ENCODE results near the gene CACNA2D1.

CACNA2D1 gene

DNA sequence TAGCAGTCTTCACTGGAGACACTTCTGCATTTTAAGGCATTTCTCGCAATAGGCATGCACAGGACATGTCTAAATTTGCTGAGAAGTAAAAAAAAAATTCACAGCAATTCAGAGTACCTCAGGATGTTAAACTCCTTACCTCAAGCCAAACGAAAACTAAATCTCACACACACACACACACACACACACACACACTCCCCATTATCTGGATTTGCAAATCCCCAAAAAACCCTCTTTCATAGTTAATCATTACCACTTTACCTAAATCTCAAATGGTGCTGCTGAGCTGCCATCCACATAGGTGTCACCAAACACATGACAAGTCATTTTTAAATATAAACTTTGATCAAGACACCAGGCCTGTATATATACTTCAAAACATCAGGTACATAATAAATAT is 31.8 kb downstream of the CACNA2D1 start:
- no peak for TF ChIP-seq CTCF (IDR thresholded peaks at IDR 0.05; ENCODE audit: low read depth, low read length, missing control alignments)
- DNase-seq (ENCODE audit: extremely low read depth, low read depth): no peak
- no peak overlapping the region for H3K4me3 ChIP-seq (replicated peaks; ENCODE audit: low read depth, low read length)

DNA sequence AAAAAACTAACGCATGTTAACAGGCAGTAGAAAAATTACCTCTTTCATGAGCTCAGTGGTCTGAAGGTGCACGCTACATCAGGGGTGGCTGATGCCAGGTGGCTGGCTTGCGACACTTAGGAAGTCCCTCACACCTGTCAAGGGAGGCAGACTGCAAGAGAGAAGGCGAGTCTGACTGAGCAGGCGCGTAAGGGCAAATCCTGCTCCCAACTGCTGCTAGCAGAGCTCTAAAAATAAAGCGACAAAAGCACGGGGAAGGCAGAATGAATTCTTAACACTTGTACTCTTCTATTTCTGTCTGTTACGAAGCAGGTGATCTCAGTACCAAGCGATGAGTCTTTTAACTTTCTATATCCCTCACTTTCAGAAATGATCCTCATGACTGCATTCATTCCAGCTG is 33.1 kb downstream of the CACNA2D1 start:
- H3K4me3 ChIP-seq (replicated peaks; ENCODE audit: low read depth, low read length): no peak overlapping the region
- TF ChIP-seq CTCF (IDR thresholded peaks at IDR 0.05; ENCODE audit: low read depth, low read length, missing control alignments): no peak
- no peak for DNase-seq (ENCODE audit: extremely low read depth, low read depth)

DNA sequence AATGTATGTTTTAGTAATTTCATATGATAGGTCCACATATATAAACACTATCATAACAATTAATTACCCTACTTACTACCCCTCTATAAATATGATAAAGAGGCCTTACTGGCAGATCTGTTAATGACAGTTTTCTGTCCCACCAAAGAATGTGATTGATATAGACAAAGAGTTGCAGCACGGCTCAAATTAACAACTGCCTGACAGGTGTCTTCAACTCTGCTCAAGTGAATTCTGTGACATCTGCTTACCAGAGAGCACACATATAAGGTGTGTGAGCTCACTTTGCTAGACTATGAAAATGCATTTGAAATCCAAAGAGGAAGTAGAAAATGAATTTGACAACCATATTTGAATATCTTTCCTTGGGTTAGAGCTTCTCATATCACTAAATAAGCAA is 36.6 kb downstream of the CACNA2D1 start:
- no peak overlapping the region for H3K4me3 ChIP-seq (replicated peaks; ENCODE audit: low read depth, low read length)
- DNase-seq (ENCODE audit: extremely low read depth, low read depth): no peak
- no peak for TF ChIP-seq CTCF (IDR thresholded peaks at IDR 0.05; ENCODE audit: low read depth, low read length, missing control alignments)

DNA sequence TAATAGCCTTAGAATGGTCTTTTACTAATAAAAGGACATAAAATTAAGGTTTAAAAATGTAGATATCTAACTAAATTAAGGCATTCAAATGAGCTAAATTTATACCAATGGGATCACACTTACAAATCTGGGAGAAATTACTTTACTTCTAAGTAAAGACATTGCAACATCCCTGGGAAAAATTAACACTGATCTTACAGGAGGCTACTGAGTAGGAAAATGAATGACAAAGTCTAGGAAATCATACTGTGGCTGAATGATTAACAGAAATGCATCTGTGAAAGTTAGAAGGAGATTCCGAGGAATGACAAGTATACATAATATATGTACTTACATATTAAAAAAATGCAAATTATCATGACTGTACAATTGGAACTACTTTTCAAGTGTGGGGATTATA is 38.3 kb downstream of the CACNA2D1 start:
- TF ChIP-seq CTCF (IDR thresholded peaks at IDR 0.05; ENCODE audit: low read depth, low read length, missing control alignments): no peak
- no peak for DNase-seq (ENCODE audit: extremely low read depth, low read depth)

DNA sequence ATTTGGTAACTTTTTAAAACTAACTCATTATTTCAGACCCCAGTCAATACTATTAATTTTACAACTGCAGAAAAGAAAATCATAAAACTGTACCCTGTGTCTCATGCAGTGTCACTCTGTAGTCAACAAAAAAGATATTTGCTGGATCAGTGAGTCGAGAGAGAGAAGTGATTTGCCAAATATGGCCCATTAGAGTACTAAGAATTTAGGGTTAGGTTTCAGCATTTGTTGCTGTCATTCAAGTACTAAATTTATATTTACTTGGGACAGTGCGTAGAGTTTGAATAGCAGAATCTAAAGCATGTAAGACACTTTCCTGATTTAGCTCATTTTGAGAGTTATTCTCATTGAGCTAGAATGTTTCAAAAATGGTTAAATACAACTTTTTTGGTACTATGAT is 38.9 kb downstream of the CACNA2D1 start:
- no peak overlapping the region for H3K4me3 ChIP-seq (replicated peaks; ENCODE audit: low read depth, low read length)
- DNase-seq (ENCODE audit: extremely low read depth, low read depth): no peak
- no peak for TF ChIP-seq CTCF (IDR thresholded peaks at IDR 0.05; ENCODE audit: low read depth, low read length, missing control alignments)

More for the DNA sequence above, 38.3 kb downstream of the CACNA2D1 start:
- H3K4me3 ChIP-seq (replicated peaks; ENCODE audit: low read depth, low read length): no peak overlapping the region

DNA sequence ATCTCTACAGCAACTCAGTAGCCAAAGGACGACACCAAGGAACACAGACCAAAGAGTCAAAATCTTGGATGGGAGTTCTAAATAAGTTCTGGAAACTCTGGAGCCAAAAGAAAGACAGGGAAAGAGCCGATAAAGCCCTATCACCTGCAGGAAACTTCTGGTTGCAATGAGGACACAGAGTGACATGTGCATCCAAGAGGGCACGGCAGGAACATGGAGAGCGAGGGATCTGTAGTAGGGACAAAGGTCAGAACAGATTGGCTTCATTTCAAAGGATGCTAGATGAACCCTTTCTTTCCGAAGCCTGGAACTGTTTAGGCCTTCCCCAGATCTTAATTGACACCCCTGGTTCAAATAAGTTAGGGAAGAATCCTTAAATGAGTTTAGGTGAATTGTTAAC is 39.5 kb downstream of the CACNA2D1 start:
- no peak overlapping the region for H3K4me3 ChIP-seq (replicated peaks; ENCODE audit: low read depth, low read length)
- DNase-seq (ENCODE audit: extremely low read depth, low read depth): no peak

More for the DNA sequence above, 39.5 kb downstream of the CACNA2D1 start:
- no peak for TF ChIP-seq CTCF (IDR thresholded peaks at IDR 0.05; ENCODE audit: low read depth, low read length, missing control alignments)
